NCI-H774 (cell line): ENCODE results near the gene RABAC1.
"Not testable (repeated sequence)": the region's sequence is repeated elsewhere in the genome, so short reads cannot be mapped to it uniquely, and the experiment has no call there.

Source experiments
- DNase-seq: peaks from one replicate; lab custom pipeline; 2025; lab: John Stamatoyannopoulos, UW

The RABAC1 gene

DNA sequence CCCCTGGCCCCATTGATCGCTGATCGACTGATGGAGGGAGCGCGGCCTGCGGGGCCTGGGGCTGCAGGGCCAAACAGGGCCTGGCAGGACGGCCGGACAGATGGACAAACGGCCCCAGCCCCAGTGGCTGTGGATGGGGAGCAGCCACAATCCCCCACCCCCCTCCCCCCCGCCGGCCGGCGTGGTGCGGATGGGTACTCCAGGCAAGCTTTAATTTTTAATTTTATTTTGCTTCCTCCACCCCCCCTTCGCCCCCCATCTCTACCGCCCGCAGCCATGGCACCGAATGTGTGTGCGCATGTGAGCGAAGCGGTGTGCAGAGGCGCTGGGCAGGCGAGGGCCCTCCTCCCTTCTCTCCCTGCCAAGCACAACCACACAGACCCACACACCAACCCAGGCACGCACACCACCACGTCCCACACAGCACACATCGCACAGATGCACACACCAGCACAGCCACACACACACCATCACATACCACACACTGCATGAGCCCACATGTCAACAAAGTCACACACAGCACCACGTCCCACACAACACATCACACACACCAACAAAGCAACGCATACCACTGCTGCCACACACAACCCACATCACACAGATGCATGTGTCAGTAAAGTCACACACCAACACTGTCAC is 43.2 kb downstream of the RABAC1 start:
- DNase-seq: no peak

DNA sequence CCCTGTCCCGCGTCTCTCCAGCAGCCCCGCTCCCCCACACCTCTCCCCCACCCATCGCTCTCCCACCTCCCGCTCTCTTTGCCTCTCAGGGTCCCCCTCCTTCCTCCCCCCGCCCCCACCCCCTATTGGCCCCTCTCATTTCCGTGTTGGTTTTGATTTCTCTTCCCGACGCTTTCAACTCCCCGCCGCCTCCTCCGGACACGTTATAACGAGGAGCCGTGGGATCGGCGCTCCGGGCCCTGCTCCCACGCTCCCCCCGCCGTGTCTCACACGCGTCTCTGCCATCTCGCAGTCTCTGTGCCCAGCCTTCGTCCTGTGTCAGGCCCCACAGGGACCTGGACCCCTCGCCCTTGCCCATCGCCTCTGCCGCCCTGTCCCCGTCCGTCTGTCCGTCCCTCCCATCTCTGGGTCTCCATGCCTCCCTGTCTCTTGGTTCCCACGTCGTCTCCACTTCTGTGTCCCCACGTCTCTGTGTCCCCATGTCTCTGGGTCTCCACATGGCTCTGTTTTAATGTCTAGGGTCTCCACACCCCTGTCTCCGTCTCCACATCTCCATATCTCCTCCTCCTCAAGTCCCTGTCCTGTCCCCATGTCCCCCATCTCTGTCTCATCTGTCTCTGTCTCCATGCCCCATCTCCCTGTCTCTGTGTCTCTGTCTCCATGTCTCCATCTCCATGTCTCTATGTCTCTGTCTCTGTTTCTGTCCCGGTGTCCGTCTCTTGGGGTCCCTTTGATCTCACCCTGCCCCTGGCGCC is 43.9 kb downstream of the RABAC1 start:
- no peak for DNase-seq

GRCh38 chr19:41914424-41914834 is 44.7 kb downstream of the RABAC1 start:
- not testable (repeated sequence) for DNase-seq

- DNase-seq: no peak
These were observed 45.3 kb downstream of the RABAC1 start for GRCh38 chr19:41913538-41914423.

GRCh38 chr19:41912899-41913537 is 46.1 kb downstream of the RABAC1 start:
- no peak for DNase-seq

- no peak for DNase-seq
These were observed 47.0 kb downstream of the RABAC1 start for GRCh38 chr19:41911889-41912731.

DNA sequence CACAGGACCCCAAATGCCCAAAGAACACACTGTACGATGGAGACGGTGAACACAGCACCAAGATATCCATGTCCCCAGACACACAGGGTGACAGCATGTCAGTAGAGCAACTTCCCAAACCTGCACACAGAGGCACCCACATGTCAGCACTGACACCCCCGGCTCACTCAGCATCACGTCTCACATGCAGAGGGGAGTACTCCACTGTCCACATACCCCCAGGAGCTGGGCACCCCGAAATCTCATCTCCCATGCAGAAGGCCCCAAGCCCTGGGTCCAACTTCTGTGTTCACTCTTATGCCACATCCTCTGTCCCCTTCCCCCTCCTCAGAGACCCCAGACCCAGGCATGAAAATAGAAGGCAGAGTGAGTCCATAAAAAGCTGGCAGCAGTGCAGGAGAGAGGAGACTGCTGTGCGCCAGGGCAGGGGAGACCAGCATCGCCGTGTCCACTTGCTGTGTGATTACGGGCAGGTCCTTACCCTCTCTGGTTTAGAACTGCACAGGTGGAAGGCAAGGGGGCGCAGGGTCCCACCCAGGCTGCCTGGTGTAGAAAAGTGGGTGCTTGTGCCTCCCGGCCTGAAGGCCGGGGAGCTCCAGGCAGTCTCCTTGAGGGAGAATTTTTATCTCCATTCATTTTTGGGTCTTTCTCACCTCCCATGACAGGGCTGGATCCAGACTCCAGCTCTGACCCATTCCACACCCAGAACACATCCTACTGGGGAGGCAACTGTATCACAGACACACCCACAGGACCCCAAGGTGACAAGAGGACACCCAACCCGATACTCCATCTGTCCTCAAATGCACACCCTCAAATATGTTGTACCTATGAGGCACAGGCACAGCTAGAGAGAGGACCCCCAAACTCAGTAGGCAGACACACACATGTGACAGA is 47.9 kb downstream of the RABAC1 start:
- DNase-seq: no peak

DNA sequence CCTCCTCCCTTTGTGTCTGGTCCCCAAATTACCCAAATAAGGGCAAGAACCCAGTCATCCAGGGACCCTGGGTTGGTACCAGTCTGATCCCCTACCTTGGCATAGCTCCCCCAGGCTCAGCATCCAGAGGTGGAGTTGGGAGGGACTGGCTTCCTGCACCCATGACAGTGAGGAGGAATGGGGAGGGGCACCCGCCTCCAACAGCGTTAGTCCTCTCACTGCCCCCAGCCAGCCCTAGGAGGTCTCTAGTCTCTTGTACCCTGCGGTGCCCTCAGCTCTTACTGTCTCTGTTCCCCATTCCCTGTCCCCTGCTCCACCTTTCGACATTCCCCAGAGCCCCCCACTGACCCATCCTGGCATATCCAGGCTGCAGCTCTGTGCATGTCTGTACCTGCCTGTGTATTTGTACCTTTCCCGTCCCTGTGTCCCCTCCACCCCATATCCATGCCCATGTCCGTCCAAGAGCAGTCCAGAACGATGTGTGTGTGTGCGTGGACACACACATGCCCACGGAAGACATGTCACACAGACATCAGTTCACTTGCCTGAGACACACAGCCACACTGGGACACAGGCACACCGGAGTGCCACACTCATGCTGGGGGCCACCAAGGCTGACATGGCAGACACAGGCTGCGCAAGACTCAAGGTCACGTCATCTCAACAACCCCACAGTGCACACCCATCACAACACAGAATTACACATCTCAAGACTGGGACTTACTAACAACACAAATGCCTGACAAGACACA is 48.7 kb downstream of the RABAC1 start:
- DNase-seq: no peak

DNA sequence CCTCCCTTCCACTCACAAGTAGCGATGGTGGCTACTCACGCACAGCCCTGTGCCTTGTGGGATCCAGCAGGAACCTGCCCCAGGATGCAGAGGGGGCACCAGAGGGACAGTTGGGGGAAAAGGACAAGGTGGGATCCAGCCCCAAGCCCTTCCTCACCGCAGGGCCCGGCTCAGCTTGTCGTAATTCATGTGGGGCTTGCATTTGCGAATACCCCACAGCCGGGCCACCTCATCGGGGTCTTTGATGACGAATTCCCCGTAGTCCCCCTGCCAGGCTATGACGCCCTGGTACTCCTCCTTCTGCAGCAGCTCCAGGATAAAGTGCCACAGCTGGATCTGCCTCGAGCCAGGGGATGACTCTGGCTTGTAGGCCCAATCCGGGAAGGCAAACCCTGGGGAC is 49.4 kb downstream of the RABAC1 start:
- no peak for DNase-seq

DNA sequence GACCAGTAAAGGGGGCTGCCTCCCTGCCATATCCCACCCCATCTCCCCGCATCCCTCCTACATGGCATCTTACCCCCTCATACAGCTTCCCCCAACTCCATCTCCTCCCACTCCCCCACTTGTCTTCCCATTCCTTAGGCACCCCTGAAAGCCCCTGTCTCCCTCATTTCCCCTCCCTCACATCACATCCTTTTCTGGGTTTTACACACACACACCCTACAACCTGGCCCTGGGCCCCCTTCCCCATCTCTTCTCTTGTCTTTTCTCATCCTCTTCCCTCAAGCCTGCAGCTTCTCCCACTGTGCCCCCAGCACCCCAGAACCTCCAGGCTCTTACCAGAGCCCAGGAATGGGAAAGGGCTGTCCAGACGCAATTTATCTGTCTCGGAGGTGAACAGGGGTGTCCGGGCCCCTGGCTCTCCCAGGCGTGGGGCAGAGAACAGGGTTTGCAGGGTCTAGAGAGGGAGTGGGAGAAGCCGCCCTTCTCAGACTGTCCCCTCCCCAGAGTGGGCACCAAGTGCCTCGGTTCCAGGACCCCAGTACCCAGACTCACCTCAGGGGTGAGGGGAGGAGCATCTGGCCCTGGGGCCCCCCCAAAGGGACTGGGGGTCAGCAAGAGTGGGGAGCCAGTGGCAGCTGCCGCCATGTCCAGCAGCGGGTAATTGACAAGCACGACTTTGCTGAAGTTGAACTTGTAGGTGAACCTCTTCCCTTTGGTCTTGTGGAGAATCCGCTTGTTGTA is 50.2 kb downstream of the RABAC1 start:
- DNase-seq: no peak

GRCh38 chr19:41907994-41908615 is 51.0 kb downstream of the RABAC1 start:
- DNase-seq: no peak

GRCh38 chr19:41906916-41907680 is 52.0 kb downstream of the RABAC1 start:
- no peak for DNase-seq
